HCT116 (cell line): ENCODE measurements around the gene SLC46A1. TPM values are rescaled to one million over a fixed set of nuclear protein-coding genes. Genes with fewer than 3 reads are reported as not detected.

Experiments
- ATAC-seq: fragments of 200-7000 bp; cut with Tn5 transposase; 2 replicates; pipeline ENCODE4 v1.9.1; 2020; ENCODE audit warnings: mild to moderate bottlenecking, moderate library complexity
- BruUV-seq: library from RNA; stranded (reverse); fragments of 400-500 nt; replicated peaks from 2 replicates; lab custom pipeline; 2021; lab: Mats Ljungman, UMichigan
- CTCF ChIA-PET: fragments of 300-600 bp; sonication (Branson Sonifier 250); formaldehyde crosslinking; loops from one replicate; lab custom pipeline; 2021; ENCODE audit warnings: antibody characterized with exemption; lab: Charles Lee
- POLR2A ChIA-PET: fragments of 300-600, 350-600 bp; sonication (Branson Sonifier 250); formaldehyde crosslinking; loops from one replicate; lab custom pipeline; 2021; ENCODE audit warnings: antibody characterized with exemption; lab: Charles Lee
- RAD21 ChIA-PET, 2 experiments: fragments of 300-600 bp; sonication (Branson Sonifier 250); formaldehyde crosslinking; loops; one replicate each; lab custom pipeline; 2023; ENCODE audit warnings: low total read pairs in 2 of 2; ENCODE audit not compliant: uncharacterized antibody in 2 of 2, unreplicated experiment in 2 of 2, low non-redundant PET in 1 of 2; lab: Charles Lee
- DNase-seq: peaks from one replicate; pipeline ENCODE4 v3.0.0-alpha.2; 2010; ENCODE audit warnings: low read depth, low spot score
- H2AFZ ChIP-seq: fragments of 200-600 bp; shearing (Covaris generic), sonication (generic); 2 replicates; pipeline ENCODE4 v1.6.1; 2017; ENCODE audit warnings: low read depth, mixed run types, mixed read lengths, antibody characterized with exemption, low read length; ENCODE audit not compliant: poor library complexity, severe bottlenecking
- H3K27ac ChIP-seq: 2 replicates; pipeline ENCODE4 v1.5.1; 2012; ENCODE audit warnings: low read depth, low read length
- H3K27me3 ChIP-seq: fragments of 200-600 bp; sonication (generic); 2 replicates; pipeline ENCODE4 v1.6.1; 2016; ENCODE audit warnings: mixed run types, low read length, mixed read lengths; ENCODE audit not compliant: insufficient read depth
- H3K36me3 ChIP-seq, 2 experiments: fragments of 200-500 bp in 1 of 2; fragments of 200-600 bp in 1 of 2; sonication (Bioruptor generic) in 1 of 2; sonication (generic) in 1 of 2; 2 replicates each; pipeline versions ENCODE4 v1.5.1 to v1.6.1; 2014 to 2016; ENCODE audit warnings: low read length in 2 of 2, inconsistent platforms in 1 of 2, mixed read lengths in 1 of 2, mixed run types in 1 of 2; ENCODE audit not compliant: insufficient read depth in 2 of 2, control insufficient read depth in 1 of 2
- H3K4me1 ChIP-seq, 2 experiments: fragments of 200-600 bp in 1 of 2; sonication (generic) in 1 of 2; 2 replicates each; pipeline versions ENCODE4 v1.5.1 to v1.6.1; 2012 to 2017; ENCODE audit warnings: low read length in 2 of 2, inconsistent platforms in 1 of 2, mild to moderate bottlenecking in 1 of 2, mixed read lengths in 1 of 2, mixed run types in 1 of 2, moderate library complexity in 1 of 2; ENCODE audit not compliant: insufficient read depth in 2 of 2, control insufficient read depth in 1 of 2
- H3K4me2 ChIP-seq: fragments of 200-600 bp; sonication (generic); 2 replicates; pipeline ENCODE4 v1.6.1; 2017; ENCODE audit warnings: mixed run types, low read length, mixed read lengths
- H3K4me3 ChIP-seq, 2 experiments: fragments of 200-600 bp in 1 of 2; sonication (generic) in 1 of 2; replicated peaks in 1 of 2; 2 replicates each; pipeline ENCODE4 v1.5.1; 2011 to 2016; ENCODE audit warnings: low read length in 2 of 2, control low read depth in 1 of 2, low read depth in 1 of 2, mild to moderate bottlenecking in 1 of 2, mixed read lengths in 1 of 2, mixed run types in 1 of 2
- H3K79me2 ChIP-seq: fragments of 200-600 bp; sonication (generic); 2 replicates; pipeline ENCODE4 v1.6.1; 2017; ENCODE audit warnings: mild to moderate bottlenecking, mixed run types, low read length, moderate library complexity, mixed read lengths; ENCODE audit not compliant: insufficient read depth
- H3K9ac ChIP-seq: fragments of 200-600 bp; sonication (generic); 2 replicates; pipeline ENCODE4 v1.6.1; 2016; ENCODE audit warnings: low read length, mixed read lengths
- H3K9me2 ChIP-seq: fragments of 200-600 bp; sonication (generic), shearing (Covaris generic); 2 replicates; pipeline ENCODE4 v1.6.1; 2017; ENCODE audit warnings: mixed run types, mild to moderate bottlenecking, moderate library complexity; ENCODE audit not compliant: insufficient read depth
- H3K9me3 ChIP-seq, 2 experiments: fragments of 200-500 bp in 1 of 2; fragments of 200-600 bp in 1 of 2; sonication (Bioruptor generic) in 1 of 2; sonication (generic) in 1 of 2; 2 replicates each; pipeline ENCODE4 v1.6.1; 2014 to 2017; ENCODE audit warnings: low read length in 2 of 2, mixed read lengths in 2 of 2, inconsistent platforms in 1 of 2, low read depth in 1 of 2, mild to moderate bottlenecking in 1 of 2, mixed run types in 1 of 2, moderate library complexity in 1 of 2; ENCODE audit not compliant: control insufficient read depth in 1 of 2, insufficient read depth in 1 of 2
- H4K20me1 ChIP-seq: fragments of 200-600 bp; sonication (generic), shearing (Covaris generic); 2 replicates; pipeline ENCODE4 v1.6.1; 2017; ENCODE audit warnings: mixed run types, mild to moderate bottlenecking, moderate library complexity; ENCODE audit not compliant: insufficient read depth
- CBX3 ChIP-seq: IDR thresholded peaks from 2 replicates; pipeline ENCODE4 v1.6.1; 2012; ENCODE audit warnings: low read depth
- ELF1 ChIP-seq: IDR thresholded peaks from 2 replicates; pipeline ENCODE4 v1.6.1; 2012; ENCODE audit warnings: low read depth, borderline replicate concordance
- EZH2 ChIP-seq: fragments of 200-600 bp; sonication (generic); IDR thresholded peaks from 2 replicates; pipeline ENCODE4 v1.6.1; 2017; ENCODE audit warnings: antibody characterized with exemption, mixed run types
- EZH2phosphoT487 ChIP-seq: fragments of 200-600 bp; IDR thresholded peaks from 2 replicates; pipeline ENCODE4 v1.6.1; 2018; ENCODE audit warnings: antibody characterized with exemption, borderline replicate concordance
- FOSL1 ChIP-seq: IDR thresholded peaks from 2 replicates; pipeline ENCODE4 v1.6.1; 2012; ENCODE audit warnings: low read depth
- JUND ChIP-seq: IDR thresholded peaks from 2 replicates; pipeline ENCODE4 v1.6.1; 2012
- POLR2A ChIP-seq: IDR thresholded peaks from 2 replicates; pipeline ENCODE4 v1.7.0; 2011; ENCODE audit warnings: borderline replicate concordance; ENCODE audit not compliant: insufficient read depth, insufficient read length; ENCODE audit errors: extremely low read depth
- POLR2AphosphoS5 ChIP-seq: IDR thresholded peaks from 2 replicates; pipeline ENCODE4 v1.6.1; 2011; ENCODE audit warnings: mild to moderate bottlenecking, low read depth, low read length, moderate library complexity
- SIN3A ChIP-seq: IDR thresholded peaks from 2 replicates; pipeline ENCODE4 v1.6.1; 2012; ENCODE audit warnings: low read depth
- TCF7L2 ChIP-seq: IDR thresholded peaks from 2 replicates; pipeline ENCODE4 v1.7.0; 2011; ENCODE audit warnings: borderline replicate concordance, inconsistent platforms; ENCODE audit not compliant: insufficient read depth, insufficient read length; ENCODE audit errors: extremely low read depth
- YY1 ChIP-seq: IDR thresholded peaks from 2 replicates; pipeline ENCODE4 v1.6.1; 2011; ENCODE audit warnings: low read length, low read depth, moderate library complexity, mild to moderate bottlenecking; ENCODE audit not compliant: insufficient replicate concordance; ENCODE audit errors: extremely low read depth
- intact Hi-C: fragments of 100-400 bp; cut with micrococcal nuclease; formaldehyde crosslinking; loops from 2 replicates; pipeline ENCODE4 v1.10.0; 2022
- total RNA-seq: library from RNA; stranded (reverse); gene quantifications from one replicate; pipeline ENCODE4 v1.2.1, GENCODE V29; 2021; ENCODE audit not compliant: unreplicated experiment
- TF ChIP-seq, protein P1 (sequence below): IDR thresholded peaks from 2 replicates; pipeline ENCODE4 v1.6.1; 2012
- TF ChIP-seq, protein P2 (sequence below): IDR thresholded peaks from 2 replicates; pipeline ENCODE4 v1.6.1; 2012; ENCODE audit warnings: low read depth
- TF ChIP-seq, protein P3 (sequence below): IDR thresholded peaks from 2 replicates; pipeline ENCODE4 v1.6.1; 2011; ENCODE audit warnings: mild to moderate bottlenecking, low read length, moderate library complexity; ENCODE audit not compliant: insufficient replicate concordance; ENCODE audit errors: extremely low read depth

Gene SLC46A1
- total RNA-seq, 1 experiment from 2014 or later: 17.8 TPM

DNA sequence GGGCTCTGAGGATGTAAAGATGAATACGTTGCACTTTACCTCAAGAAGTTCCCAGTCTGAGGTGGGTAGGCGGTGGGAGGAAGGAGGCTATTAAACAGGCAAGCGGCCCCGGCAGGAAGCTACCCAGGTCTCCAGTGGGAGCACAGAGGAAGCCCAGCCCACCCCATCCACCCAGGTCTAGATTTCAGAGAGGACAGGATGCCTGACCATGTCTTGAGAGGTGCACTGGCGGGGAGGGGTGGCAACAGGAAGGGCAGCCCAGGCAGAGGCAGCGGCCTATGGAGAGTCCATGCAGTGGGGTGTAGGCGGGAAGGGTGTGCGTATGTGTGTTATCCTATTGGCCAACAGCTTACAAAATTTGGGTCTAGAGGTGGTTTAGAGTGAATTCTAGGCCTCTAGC is 20.6 kb downstream of the SLC46A1 start:
- no peaks in the 10 kb centered on the region for H3K79me2 ChIP-seq
- H3K4me3 ChIP-seq: no peak overlapping the region
- POLR2A ChIA-PET: no interaction called here
- no peaks in the 10 kb centered on the region for H4K20me1 ChIP-seq
- no peak overlapping the region for H3K9ac ChIP-seq
- no peak overlapping the region for H2AFZ ChIP-seq
- intact Hi-C loops: no loop called here
- DNase-seq (no peak), ATAC-seq (no peak)
- no peak overlapping the region for H3K27ac ChIP-seq
- no TSS peak for BruUV-seq
- H3K9me3 ChIP-seq: no peaks in the 10 kb centered on the region
- H3K4me2 ChIP-seq: no peak overlapping the region
- H3K9me2 ChIP-seq: no peaks in the 10 kb centered on the region
- TF ChIP-seq TCF7L2 (no peak), POLR2AphosphoS5 (no peak), FOSL1 (no peak), CBX3 (no peak)
- TF ChIP-seq, protein P1, sequence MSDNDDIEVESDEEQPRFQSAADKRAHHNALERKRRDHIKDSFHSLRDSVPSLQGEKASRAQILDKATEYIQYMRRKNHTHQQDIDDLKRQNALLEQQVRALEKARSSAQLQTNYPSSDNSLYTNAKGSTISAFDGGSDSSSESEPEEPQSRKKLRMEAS: no peak
- H3K27me3 ChIP-seq: no peaks in the 10 kb centered on the region
- no peaks in the 10 kb centered on the region for H3K4me1 ChIP-seq
- no peaks in the 10 kb centered on the region for H3K36me3 ChIP-seq
- CTCF ChIA-PET: no interaction called here
- RAD21 ChIA-PET: no interaction called here

DNA sequence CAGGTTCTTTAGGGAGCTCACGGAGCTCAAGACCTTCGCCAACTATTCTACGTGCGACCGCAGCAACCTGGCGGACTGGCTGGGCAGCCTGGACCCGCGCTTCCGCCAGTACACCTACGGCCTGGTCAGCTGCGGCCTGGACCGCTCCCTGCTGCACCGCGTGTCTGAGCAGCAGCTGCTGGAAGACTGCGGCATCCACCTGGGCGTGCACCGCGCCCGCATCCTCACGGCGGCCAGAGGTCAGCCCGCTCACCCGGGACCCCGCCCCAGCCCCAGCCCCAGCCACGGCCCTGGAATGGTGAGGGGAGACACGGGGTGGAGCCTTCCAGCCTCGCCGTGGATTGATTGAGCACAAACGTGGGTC is 21.0 kb downstream of the SLC46A1 start:
- H3K4me1 ChIP-seq: no peaks in the 10 kb centered on the region
- BruUV-seq: no TSS peak
- no peaks in the 10 kb centered on the region for H3K79me2 ChIP-seq
- no peak for ATAC-seq
- H3K4me2 ChIP-seq: no peak overlapping the region
- H3K27me3 ChIP-seq: no peaks in the 10 kb centered on the region
- POLR2A ChIA-PET: no interaction called here
- H4K20me1 ChIP-seq: no peaks in the 10 kb centered on the region
- no peak overlapping the region for H3K27ac ChIP-seq
- no peak for TF ChIP-seq ELF1
- TF ChIP-seq, protein P2, sequence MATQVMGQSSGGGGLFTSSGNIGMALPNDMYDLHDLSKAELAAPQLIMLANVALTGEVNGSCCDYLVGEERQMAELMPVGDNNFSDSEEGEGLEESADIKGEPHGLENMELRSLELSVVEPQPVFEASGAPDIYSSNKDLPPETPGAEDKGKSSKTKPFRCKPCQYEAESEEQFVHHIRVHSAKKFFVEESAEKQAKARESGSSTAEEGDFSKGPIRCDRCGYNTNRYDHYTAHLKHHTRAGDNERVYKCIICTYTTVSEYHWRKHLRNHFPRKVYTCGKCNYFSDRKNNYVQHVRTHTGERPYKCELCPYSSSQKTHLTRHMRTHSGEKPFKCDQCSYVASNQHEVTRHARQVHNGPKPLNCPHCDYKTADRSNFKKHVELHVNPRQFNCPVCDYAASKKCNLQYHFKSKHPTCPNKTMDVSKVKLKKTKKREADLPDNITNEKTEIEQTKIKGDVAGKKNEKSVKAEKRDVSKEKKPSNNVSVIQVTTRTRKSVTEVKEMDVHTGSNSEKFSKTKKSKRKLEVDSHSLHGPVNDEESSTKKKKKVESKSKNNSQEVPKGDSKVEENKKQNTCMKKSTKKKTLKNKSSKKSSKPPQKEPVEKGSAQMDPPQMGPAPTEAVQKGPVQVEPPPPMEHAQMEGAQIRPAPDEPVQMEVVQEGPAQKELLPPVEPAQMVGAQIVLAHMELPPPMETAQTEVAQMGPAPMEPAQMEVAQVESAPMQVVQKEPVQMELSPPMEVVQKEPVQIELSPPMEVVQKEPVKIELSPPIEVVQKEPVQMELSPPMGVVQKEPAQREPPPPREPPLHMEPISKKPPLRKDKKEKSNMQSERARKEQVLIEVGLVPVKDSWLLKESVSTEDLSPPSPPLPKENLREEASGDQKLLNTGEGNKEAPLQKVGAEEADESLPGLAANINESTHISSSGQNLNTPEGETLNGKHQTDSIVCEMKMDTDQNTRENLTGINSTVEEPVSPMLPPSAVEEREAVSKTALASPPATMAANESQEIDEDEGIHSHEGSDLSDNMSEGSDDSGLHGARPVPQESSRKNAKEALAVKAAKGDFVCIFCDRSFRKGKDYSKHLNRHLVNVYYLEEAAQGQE: no peak
- TF ChIP-seq, protein P3, sequence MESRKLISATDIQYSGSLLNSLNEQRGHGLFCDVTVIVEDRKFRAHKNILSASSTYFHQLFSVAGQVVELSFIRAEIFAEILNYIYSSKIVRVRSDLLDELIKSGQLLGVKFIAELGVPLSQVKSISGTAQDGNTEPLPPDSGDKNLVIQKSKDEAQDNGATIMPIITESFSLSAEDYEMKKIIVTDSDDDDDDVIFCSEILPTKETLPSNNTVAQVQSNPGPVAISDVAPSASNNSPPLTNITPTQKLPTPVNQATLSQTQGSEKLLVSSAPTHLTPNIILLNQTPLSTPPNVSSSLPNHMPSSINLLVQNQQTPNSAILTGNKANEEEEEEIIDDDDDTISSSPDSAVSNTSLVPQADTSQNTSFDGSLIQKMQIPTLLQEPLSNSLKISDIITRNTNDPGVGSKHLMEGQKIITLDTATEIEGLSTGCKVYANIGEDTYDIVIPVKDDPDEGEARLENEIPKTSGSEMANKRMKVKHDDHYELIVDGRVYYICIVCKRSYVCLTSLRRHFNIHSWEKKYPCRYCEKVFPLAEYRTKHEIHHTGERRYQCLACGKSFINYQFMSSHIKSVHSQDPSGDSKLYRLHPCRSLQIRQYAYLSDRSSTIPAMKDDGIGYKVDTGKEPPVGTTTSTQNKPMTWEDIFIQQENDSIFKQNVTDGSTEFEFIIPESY: no peak
- TF ChIP-seq SIN3A: no peak
- TF ChIP-seq EZH2phosphoT487: no peak
- no peak for TF ChIP-seq POLR2A
- no peak for TF ChIP-seq TCF7L2
- TF ChIP-seq POLR2AphosphoS5: no peak
- no peak for TF ChIP-seq JUND
- TF ChIP-seq, protein P1: no peak
- TF ChIP-seq YY1: no peak
- TF ChIP-seq EZH2: no peak
- TF ChIP-seq, all 23 proteins: peak for 0
- Histone ChIP-seq H3K4me3 (no peak overlapping the region), H3K9ac (no peak overlapping the region), H3K9me2 (no peaks in the 10 kb centered on the region), H2AFZ (no peak overlapping the region), H3K9me3 (no peaks in the 10 kb centered on the region), H3K36me3 (no peaks in the 10 kb centered on the region)
- CTCF ChIA-PET: no interaction called here
- no peak for DNase-seq
- intact Hi-C loops: no loop called here
- RAD21 ChIA-PET: no interaction called here
